Panc1 (cell line): ENCODE measurements around the gene IFNA17. TPM values are rescaled to one million over a fixed set of nuclear protein-coding genes. Genes with fewer than 3 reads are reported as not detected.

ENCODE experiments used
- ATAC-seq: fragments of 200-7000 bp; cut with Tn5 transposase; 2 replicates; pipeline ENCODE4 v1.9.1; 2020; ENCODE audit warnings: mild to moderate bottlenecking, moderate library complexity
- BruUV-seq: library from RNA; stranded (reverse); fragments of 400-500 nt; replicated peaks from 2 replicates; lab custom pipeline; 2021; lab: Mats Ljungman, UMichigan
- CTCF ChIA-PET: fragments of 300-600 bp; sonication (Branson Sonifier 250); formaldehyde crosslinking; loops from one replicate; lab custom pipeline; 2022; ENCODE audit warnings: antibody characterized with exemption; lab: Charles Lee
- POLR2A ChIA-PET: fragments of 300-600 bp; sonication (Branson Sonifier 250); formaldehyde crosslinking; loops from one replicate; lab custom pipeline; 2022; ENCODE audit warnings: antibody characterized with exemption; lab: Charles Lee
- DNase-seq: peaks from one replicate; pipeline ENCODE4 v3.0.0-alpha.2; 2010; ENCODE audit warnings: low read depth, low spot score
- H3K27ac ChIP-seq: 2 replicates; pipeline ENCODE4 v1.5.1; 2011; ENCODE audit warnings: mild to moderate bottlenecking, low read length, inconsistent platforms
- H3K27me3 ChIP-seq: fragments of 200-500 bp; sonication (Bioruptor generic); 2 replicates; pipeline ENCODE4 v1.6.0; 2014; ENCODE audit warnings: low read length, inconsistent platforms; ENCODE audit not compliant: control insufficient read depth, insufficient read depth
- H3K36me3 ChIP-seq: fragments of 200-500 bp; sonication (Bioruptor generic); 2 replicates; pipeline ENCODE4 v1.5.1; 2014; ENCODE audit warnings: inconsistent platforms, mild to moderate bottlenecking, low read length, moderate library complexity; ENCODE audit not compliant: control insufficient read depth, insufficient read depth
- H3K4me1 ChIP-seq: 2 replicates; pipeline ENCODE4 v1.5.1; 2011; ENCODE audit warnings: inconsistent platforms, mild to moderate bottlenecking, low read length, moderate library complexity; ENCODE audit not compliant: control insufficient read depth, insufficient read depth
- H3K4me3 ChIP-seq, 2 experiments: 2 replicates each; pipeline ENCODE4 v1.5.1; 2011 to 2012; ENCODE audit warnings: low read depth in 2 of 2, low read length in 2 of 2, mild to moderate bottlenecking in 2 of 2, inconsistent platforms in 1 of 2, moderate library complexity in 1 of 2
- H3K9me3 ChIP-seq: fragments of 200-500 bp; sonication (Bioruptor generic); 2 replicates; pipeline ENCODE4 v1.5.1; 2014; ENCODE audit warnings: low read depth, mild to moderate bottlenecking, inconsistent platforms, low read length, moderate library complexity; ENCODE audit not compliant: control insufficient read depth, insufficient read depth
- POLR2AphosphoS5 ChIP-seq: IDR thresholded peaks from 2 replicates; pipeline ENCODE4 v1.6.1; 2012; ENCODE audit warnings: mild to moderate bottlenecking, low read depth, low read length, moderate library complexity
- REST ChIP-seq, 2 experiments: IDR thresholded peaks; 2 replicates each; pipeline ENCODE4 v1.6.1; 2011 to 2012; ENCODE audit warnings: low read depth in 2 of 2, control low read depth in 1 of 2, low read length in 1 of 2, mild to moderate bottlenecking in 1 of 2, moderate library complexity in 1 of 2; ENCODE audit not compliant: insufficient read depth in 1 of 2
- SIN3A ChIP-seq: IDR thresholded peaks from 2 replicates; pipeline ENCODE4 v1.6.1; 2012; ENCODE audit warnings: low read depth, mild to moderate bottlenecking, low read length, moderate library complexity, borderline replicate concordance; ENCODE audit not compliant: insufficient read depth
- TCF7L2 ChIP-seq: IDR thresholded peaks from 2 replicates; pipeline ENCODE4 v1.6.1; 2011; ENCODE audit warnings: mild to moderate bottlenecking, low read depth, low read length, inconsistent platforms
- in situ Hi-C: cut with HindIII; loops from 2 replicates; pipeline ENCODE4 v1.10.0; 2016; ENCODE audit warnings: low sequenced_read_pairs, low pct_unique_long_range_greater_than_20kb
- intact Hi-C: fragments of 100-400 bp; cut with micrococcal nuclease; formaldehyde crosslinking; loops from one replicate; pipeline ENCODE4 v1.10.0; 2022; ENCODE audit not compliant: unreplicated experiment
- total RNA-seq: library from RNA; stranded (reverse); gene quantifications from one replicate; pipeline ENCODE4 v1.2.1, GENCODE V29; 2021; ENCODE audit not compliant: unreplicated experiment
- TF ChIP-seq, protein P1 (sequence below): fragments of 450-650 bp; IDR thresholded peaks from 2 replicates; pipeline ENCODE4 v1.5.1; 2017; ENCODE audit warnings: mild to moderate bottlenecking

The IFNA17 gene
- total RNA-seq, 1 experiment from 2014 or later = not detected

DNA sequence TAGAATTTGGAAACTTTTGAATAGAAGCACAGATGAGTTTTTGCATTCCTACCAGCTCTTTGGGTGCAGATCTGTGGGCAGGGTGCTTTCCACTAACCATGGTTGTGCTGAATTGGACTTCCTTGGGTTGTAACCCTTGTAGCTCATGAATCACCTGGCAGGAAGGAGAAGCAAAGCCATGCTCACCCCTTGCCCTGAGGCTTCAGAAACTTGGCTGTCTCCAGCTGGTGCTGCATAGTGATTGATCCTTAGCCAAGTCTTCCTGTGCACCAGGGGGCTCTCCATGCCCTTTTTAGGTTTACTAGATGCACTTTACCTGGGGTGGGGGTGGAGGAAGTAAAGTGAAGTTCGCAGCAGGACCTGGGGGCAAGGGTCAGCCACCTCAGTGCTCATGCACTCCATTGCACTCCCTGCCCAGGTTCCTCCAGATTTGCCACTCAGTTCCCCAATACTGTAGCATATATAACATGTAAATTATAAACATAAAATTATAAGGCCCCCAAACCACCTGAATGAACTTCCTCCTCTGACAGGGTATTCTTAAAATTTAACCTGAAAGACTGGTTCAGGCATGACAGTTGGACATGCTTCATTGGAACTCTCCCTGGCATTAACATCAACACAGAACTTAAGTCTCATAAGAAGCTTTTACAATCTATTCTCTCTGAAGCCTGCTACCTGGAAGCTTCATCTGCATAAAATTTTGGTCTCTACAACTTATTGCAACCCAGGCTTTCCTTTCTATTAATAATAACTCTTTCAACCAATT lies 37.6 kb upstream of the IFNA17 start:
- ATAC-seq (no peak), DNase-seq (no peak)
- in situ Hi-C loops = no loop called here
- TF ChIP-seq TCF7L2 (no peak), SIN3A (no peak)
- H3K4me1 ChIP-seq = no peaks in the 10 kb centered on the region
- H3K4me3 ChIP-seq = no peak overlapping the region
- H3K27ac ChIP-seq = no peak overlapping the region
- POLR2A ChIA-PET = no interaction called here
- H3K27me3 ChIP-seq = no peaks in the 10 kb centered on the region
- no peaks in the 10 kb centered on the region for H3K9me3 ChIP-seq
- CTCF ChIA-PET = no interaction called here
- no TSS peak for BruUV-seq
- no peaks in the 10 kb centered on the region for H3K36me3 ChIP-seq
- intact Hi-C loops = no loop called here

- ATAC-seq (no peak), DNase-seq (no peak)
- no TSS peak for BruUV-seq
- no peaks in the 10 kb centered on the region for H3K27me3 ChIP-seq
- H3K4me1 ChIP-seq = no peaks in the 10 kb centered on the region; the same call in 1 of the 2 replicates
- POLR2A ChIA-PET = no interaction called here
- H3K9me3 ChIP-seq = no peaks in the 10 kb centered on the region
- H3K36me3 ChIP-seq = no peaks in the 10 kb centered on the region
- no peak overlapping the region for H3K4me3 ChIP-seq
- TF ChIP-seq SIN3A (no peak), REST (IDR thresholded peaks at IDR 0.05; ENCODE audit: insufficient read depth in 1 of 2, low read depth in 2 of 2, low read length in 1 of 2) (no peak), TCF7L2 (no peak), POLR2AphosphoS5 (no peak)
- TF ChIP-seq, protein P1, sequence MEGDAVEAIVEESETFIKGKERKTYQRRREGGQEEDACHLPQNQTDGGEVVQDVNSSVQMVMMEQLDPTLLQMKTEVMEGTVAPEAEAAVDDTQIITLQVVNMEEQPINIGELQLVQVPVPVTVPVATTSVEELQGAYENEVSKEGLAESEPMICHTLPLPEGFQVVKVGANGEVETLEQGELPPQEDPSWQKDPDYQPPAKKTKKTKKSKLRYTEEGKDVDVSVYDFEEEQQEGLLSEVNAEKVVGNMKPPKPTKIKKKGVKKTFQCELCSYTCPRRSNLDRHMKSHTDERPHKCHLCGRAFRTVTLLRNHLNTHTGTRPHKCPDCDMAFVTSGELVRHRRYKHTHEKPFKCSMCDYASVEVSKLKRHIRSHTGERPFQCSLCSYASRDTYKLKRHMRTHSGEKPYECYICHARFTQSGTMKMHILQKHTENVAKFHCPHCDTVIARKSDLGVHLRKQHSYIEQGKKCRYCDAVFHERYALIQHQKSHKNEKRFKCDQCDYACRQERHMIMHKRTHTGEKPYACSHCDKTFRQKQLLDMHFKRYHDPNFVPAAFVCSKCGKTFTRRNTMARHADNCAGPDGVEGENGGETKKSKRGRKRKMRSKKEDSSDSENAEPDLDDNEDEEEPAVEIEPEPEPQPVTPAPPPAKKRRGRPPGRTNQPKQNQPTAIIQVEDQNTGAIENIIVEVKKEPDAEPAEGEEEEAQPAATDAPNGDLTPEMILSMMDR = no peak
- CTCF ChIA-PET = no interaction called here
- no peak overlapping the region for H3K27ac ChIP-seq
- in situ Hi-C loops = no loop called here
- intact Hi-C loops = no loop called here
Measured at GRCh38 chr9:21255538-21256212, 27.7 kb upstream of the IFNA17 start.
